Ishikawa (cell line): ENCODE measurements around the gene BAD.

ENCODE experiments used
- CEBPB ChIP-seq: IDR thresholded peaks from 2 replicates; pipeline ENCODE4 v1.6.1; 2012
- EP300 ChIP-seq: IDR thresholded peaks from 2 replicates; pipeline ENCODE4 v1.6.1; 2012; ENCODE audit warnings: borderline replicate concordance
- FOXM1 ChIP-seq: IDR thresholded peaks from 2 replicates; pipeline ENCODE4 v1.6.1; 2012; ENCODE audit warnings: low read depth, borderline replicate concordance
- MAX ChIP-seq: IDR thresholded peaks from 2 replicates; pipeline ENCODE4 v1.6.1; 2012
- RAD21 ChIP-seq: IDR thresholded peaks from 2 replicates; pipeline ENCODE4 v1.6.1; 2012; ENCODE audit warnings: low read depth
- TAF1 ChIP-seq: IDR thresholded peaks from 2 replicates; pipeline ENCODE4 v1.6.1; 2012; ENCODE audit warnings: low read depth, mild to moderate bottlenecking
- TEAD4 ChIP-seq: IDR thresholded peaks from 2 replicates; pipeline ENCODE4 v1.6.1; 2012
- YY1 ChIP-seq: IDR thresholded peaks from 2 replicates; pipeline ENCODE4 v1.6.1; 2012; ENCODE audit warnings: low read depth
- ZBTB7A ChIP-seq: IDR thresholded peaks from 2 replicates; pipeline ENCODE4 v1.6.1; 2012; ENCODE audit warnings: low read depth
- TF ChIP-seq, protein P1 (sequence below): IDR thresholded peaks from 2 replicates; pipeline ENCODE4 v1.6.1; 2012; ENCODE audit warnings: low read depth, mild to moderate bottlenecking

DNA sequence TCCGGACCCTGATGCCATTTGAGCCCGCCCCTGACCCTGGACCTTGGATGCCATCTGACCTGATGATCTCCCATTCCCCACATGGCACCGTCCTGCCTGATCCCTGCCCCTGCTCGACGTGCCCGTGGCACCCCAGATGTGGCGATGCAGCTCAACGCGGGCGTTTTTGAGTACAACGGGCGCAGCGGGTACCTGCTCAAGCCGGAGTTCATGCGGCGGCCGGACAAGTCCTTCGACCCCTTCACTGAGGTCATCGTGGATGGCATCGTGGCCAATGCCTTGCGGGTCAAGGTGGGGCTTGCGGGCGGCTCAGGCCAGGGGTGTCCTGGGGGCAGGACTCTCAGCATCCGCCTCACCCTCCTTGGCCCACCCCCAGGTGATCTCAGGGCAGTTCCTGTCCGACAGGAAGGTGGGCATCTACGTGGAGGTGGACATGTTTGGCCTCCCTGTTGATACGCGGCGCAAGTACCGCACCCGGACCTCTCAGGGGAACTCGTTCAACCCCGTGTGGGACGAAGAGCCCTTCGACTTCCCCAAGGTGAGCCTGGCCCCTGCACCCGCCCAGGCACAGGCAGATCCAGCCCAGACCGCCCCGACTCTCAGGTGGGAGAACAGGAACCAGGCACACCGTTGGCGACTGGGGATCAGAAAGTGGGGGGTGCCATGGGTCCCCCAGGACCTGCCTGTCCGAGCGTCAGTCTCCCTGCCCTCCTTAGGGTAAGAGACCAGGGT, 22.0 kb downstream of the BAD start:
- TF ChIP-seq MAX (no peak), YY1 (no peak), TAF1 (no peak), CEBPB (no peak), FOXM1 (no peak), TEAD4 (no peak), EP300 (no peak), RAD21 (no peak), ZBTB7A (no peak)
- TF ChIP-seq, protein P1, sequence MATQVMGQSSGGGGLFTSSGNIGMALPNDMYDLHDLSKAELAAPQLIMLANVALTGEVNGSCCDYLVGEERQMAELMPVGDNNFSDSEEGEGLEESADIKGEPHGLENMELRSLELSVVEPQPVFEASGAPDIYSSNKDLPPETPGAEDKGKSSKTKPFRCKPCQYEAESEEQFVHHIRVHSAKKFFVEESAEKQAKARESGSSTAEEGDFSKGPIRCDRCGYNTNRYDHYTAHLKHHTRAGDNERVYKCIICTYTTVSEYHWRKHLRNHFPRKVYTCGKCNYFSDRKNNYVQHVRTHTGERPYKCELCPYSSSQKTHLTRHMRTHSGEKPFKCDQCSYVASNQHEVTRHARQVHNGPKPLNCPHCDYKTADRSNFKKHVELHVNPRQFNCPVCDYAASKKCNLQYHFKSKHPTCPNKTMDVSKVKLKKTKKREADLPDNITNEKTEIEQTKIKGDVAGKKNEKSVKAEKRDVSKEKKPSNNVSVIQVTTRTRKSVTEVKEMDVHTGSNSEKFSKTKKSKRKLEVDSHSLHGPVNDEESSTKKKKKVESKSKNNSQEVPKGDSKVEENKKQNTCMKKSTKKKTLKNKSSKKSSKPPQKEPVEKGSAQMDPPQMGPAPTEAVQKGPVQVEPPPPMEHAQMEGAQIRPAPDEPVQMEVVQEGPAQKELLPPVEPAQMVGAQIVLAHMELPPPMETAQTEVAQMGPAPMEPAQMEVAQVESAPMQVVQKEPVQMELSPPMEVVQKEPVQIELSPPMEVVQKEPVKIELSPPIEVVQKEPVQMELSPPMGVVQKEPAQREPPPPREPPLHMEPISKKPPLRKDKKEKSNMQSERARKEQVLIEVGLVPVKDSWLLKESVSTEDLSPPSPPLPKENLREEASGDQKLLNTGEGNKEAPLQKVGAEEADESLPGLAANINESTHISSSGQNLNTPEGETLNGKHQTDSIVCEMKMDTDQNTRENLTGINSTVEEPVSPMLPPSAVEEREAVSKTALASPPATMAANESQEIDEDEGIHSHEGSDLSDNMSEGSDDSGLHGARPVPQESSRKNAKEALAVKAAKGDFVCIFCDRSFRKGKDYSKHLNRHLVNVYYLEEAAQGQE = no peak
